ENCODE data around the gene SARS1.
A peak's percentile ranks its signal among the peaks of the same experiment; 100 is the strongest.

Gene SARS1

GRCh38 chr1:109263234-109263596 lies 49.5 kb downstream of the SARS1 start:
- no peak for DNase-seq (ENCODE audit: low read depth)

GRCh38 chr1:109263597-109264378 lies 50.1 kb downstream of the SARS1 start:
- DNase-seq (ENCODE audit: low read depth), result peak; percentile 76

GRCh38 chr1:109264379-109264755 lies 50.6 kb downstream of the SARS1 start:
- DNase-seq (ENCODE audit: low read depth), result no peak

- no peak for DNase-seq (ENCODE audit: low read depth)
Measured at GRCh38 chr1:109265016-109265415, 51.3 kb downstream of the SARS1 start.

GRCh38 chr1:109265741-109266330 lies 52.1 kb downstream of the SARS1 start:
- no peak for DNase-seq (ENCODE audit: low read depth)

GRCh38 chr1:109266965-109267364 lies 53.2 kb downstream of the SARS1 start:
- DNase-seq (ENCODE audit: low read depth), result no peak

- no peak for DNase-seq (ENCODE audit: low read depth)
Measured at GRCh38 chr1:109267743-109268300, 54.1 kb downstream of the SARS1 start.

GRCh38 chr1:109268431-109269211 lies 54.9 kb downstream of the SARS1 start:
- no peak for DNase-seq (ENCODE audit: low read depth)

- no peak for DNase-seq (ENCODE audit: low read depth)
Measured at GRCh38 chr1:109269212-109269980, 55.7 kb downstream of the SARS1 start.

GRCh38 chr1:109269981-109270622 lies 56.4 kb downstream of the SARS1 start:
- no peak for DNase-seq (ENCODE audit: low read depth)

GRCh38 chr1:109270623-109271317 lies 57.1 kb downstream of the SARS1 start:
- no peak for DNase-seq (ENCODE audit: low read depth)

- no peak for DNase-seq (ENCODE audit: low read depth)
Measured at GRCh38 chr1:109271458-109271857, 57.7 kb downstream of the SARS1 start.

- DNase-seq (ENCODE audit: low read depth), result no peak
Measured at GRCh38 chr1:109272021-109272799, 58.5 kb downstream of the SARS1 start.

GRCh38 chr1:109272831-109273547 lies 59.3 kb downstream of the SARS1 start:
- no peak for DNase-seq (ENCODE audit: low read depth)

GRCh38 chr1:109273570-109274288 lies 60.0 kb downstream of the SARS1 start:
- no peak for DNase-seq (ENCODE audit: low read depth)

GRCh38 chr1:109274533-109275476 lies 61.1 kb downstream of the SARS1 start:
- no peak for DNase-seq (ENCODE audit: low read depth)

GRCh38 chr1:109275706-109276345 lies 62.1 kb downstream of the SARS1 start:
- no peak for DNase-seq (ENCODE audit: low read depth)

Measured in fibroblast of gingiva (primary cell).